Fibroblast of the aortic adventitia (primary cell): ENCODE results near the gene ADI1. TPM values are rescaled to one million over a fixed set of nuclear protein-coding genes. Genes with fewer than 3 reads are reported as not detected.

Source experiments
- DNase-seq: peaks from one replicate; pipeline ENCODE4 v3.0.0-alpha.2; 2010; ENCODE audit warnings: low read depth
- H3K4me3 ChIP-seq: 2 replicates; pipeline ENCODE4 v1.5.1; 2011; ENCODE audit warnings: low read depth, mild to moderate bottlenecking, control low read depth, low read length, moderate library complexity
- total RNA-seq: library from RNA; depleted of rRNA; stranded (reverse); fragments of >200 nt; gene quantifications from 2 replicates; pipeline ENCODE4 v1.2.3, GENCODE V29; 2012; ENCODE audit warnings: low replicate concordance
- TF ChIP-seq, protein P1 (sequence below): IDR thresholded peaks from 2 replicates; pipeline ENCODE4 v1.5.1; 2011; ENCODE audit warnings: mild to moderate bottlenecking, low read length, control low read depth, inconsistent platforms; ENCODE audit not compliant: insufficient read depth

ADI1 gene
- total RNA-seq, 1 donor = 44.7 TPM

DNA sequence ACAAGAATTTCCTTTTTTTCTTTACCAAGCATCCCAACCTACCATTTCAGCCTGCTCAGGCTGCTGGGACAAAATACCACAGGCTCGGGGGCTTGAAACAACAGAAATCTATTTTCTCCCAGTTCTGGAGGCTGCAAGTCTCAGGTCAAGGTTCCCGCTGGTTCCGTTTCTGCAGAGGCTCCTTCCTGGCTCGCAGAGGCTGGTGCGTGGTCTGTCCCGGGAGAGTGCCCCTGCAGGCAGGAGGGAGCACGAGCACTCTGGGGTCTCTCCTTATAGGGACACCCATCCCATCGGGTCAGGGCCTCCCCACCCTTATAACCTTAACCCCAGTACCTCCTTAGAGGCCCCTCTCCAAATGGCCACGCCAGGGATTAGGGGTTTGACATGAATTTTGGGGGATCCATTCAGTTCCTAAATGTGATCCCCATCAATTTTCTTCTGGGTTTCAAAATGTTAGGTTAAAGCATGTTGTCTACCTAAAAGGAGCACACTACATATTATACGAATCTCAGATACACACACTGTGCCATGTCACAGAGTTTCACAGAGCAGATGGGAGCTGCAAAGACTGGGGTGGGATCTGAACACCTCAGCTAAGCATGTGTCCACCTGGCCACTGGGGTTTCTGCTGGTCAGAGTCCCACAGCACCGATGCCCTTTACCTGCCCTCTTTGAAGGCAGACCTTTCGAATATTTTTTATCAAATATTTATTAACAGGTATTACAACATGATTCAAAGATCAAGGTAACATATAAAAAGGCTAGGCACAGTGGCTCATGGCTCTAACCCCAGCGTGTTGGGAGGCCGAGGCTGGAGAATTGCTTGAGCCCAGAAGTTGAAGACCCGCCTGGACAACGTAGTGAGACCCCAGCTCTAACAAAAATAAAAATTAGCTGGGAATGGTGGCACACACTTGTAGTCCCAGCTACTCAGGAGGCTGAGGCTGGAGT lies 17.6 kb upstream of the ADI1 start:
- TF ChIP-seq, protein P1, sequence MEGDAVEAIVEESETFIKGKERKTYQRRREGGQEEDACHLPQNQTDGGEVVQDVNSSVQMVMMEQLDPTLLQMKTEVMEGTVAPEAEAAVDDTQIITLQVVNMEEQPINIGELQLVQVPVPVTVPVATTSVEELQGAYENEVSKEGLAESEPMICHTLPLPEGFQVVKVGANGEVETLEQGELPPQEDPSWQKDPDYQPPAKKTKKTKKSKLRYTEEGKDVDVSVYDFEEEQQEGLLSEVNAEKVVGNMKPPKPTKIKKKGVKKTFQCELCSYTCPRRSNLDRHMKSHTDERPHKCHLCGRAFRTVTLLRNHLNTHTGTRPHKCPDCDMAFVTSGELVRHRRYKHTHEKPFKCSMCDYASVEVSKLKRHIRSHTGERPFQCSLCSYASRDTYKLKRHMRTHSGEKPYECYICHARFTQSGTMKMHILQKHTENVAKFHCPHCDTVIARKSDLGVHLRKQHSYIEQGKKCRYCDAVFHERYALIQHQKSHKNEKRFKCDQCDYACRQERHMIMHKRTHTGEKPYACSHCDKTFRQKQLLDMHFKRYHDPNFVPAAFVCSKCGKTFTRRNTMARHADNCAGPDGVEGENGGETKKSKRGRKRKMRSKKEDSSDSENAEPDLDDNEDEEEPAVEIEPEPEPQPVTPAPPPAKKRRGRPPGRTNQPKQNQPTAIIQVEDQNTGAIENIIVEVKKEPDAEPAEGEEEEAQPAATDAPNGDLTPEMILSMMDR = peak; percentile 75
- peak; percentile 57 for DNase-seq
- peak overlapping the region; percentile 66 for H3K4me3 ChIP-seq

DNA sequence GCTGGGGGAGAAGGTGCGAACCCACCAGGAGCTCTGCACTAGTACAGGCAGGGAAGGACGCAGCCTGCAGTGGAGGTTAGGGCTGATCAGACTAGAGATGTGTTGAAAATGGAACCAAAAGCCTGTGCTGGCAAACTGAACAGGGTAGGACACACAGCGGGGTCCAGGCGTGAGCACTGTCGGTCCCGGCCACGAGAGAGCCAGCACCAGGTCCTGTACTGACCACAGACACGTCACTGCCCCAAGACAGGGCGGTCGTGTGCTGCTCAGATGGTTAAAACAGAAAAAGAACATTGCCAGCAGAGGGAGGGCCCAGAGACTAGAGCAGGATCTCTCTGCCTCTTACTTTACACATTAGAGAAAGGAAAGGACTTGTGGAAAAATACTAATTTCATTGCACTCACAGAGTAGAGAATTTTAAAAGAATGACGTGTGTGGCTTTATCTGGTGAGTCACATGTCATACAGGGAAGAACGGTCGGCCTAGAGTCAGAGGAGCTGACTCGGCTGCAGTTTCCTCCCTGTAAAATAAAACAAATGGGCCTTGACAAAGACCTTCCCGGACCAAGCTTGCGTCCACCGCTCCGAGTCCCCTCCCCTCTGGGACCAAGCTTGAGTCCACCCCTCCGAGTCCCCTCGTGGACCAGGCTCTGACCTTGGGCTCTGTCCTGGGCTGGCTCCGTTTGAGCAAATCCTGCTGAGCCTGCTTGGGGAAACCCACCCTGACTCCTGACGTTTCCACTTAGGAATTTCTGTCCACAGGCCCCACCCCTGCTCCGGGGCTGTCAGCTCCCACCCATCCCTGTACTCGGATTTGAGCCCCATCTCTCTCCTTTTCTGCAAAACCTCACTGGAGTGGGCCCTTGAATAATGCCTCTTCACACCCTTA lies 16.7 kb upstream of the ADI1 start:
- H3K4me3 ChIP-seq = peak overlapping the region; percentile 66
- TF ChIP-seq, protein P1 = peak; percentile 33
- peak; percentile 89 for DNase-seq

DNA sequence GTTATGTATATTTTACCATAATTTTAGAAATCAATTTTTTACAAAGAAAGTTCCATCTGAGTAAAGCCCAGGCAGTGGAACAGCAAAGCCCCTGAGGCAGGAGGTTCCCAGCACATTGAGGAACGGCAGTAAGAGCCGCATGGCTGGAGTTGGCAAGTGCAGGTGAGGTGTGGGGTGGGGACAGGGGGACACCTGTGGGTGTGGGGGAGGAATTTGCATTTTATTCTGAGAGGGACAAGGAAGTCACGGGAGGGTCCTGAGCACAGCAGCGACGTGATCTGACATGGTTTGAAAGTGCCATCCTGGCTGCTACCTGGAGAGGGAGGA lies 16.1 kb upstream of the ADI1 start:
- no peak for DNase-seq
- TF ChIP-seq, protein P1 = no peak
- H3K4me3 ChIP-seq = peak overlapping the region; percentile 66

DNA sequence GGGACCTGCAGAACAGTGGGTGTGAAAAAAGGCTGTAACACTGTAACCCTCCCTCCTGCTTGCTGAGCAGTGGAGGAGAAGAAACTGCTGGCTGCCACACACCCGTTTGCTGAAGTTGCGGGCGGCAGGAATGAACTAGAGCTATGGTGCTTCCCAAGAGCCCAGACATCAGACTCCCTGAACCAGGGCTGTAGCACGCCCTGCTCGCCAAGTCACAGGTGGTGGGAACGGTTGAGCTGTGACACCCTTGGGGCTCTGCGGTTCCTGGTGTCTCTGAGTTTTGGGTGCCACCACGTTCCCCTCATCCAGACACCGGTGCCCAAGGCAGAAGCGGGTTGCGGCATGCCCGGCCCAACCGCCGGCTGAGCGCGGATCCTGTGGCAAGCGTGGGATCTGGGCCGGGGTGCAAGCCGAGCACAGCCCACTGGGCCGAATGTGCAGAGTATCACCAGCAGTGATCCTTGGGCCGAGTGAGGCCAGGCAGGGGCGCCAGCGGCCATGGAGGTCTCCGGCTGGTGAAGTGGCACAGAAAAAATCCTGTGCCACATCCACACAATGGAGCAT lies 15.0 kb upstream of the ADI1 start:
- no peak overlapping the region for H3K4me3 ChIP-seq
- DNase-seq = no peak
- TF ChIP-seq, protein P1 = no peak

DNA sequence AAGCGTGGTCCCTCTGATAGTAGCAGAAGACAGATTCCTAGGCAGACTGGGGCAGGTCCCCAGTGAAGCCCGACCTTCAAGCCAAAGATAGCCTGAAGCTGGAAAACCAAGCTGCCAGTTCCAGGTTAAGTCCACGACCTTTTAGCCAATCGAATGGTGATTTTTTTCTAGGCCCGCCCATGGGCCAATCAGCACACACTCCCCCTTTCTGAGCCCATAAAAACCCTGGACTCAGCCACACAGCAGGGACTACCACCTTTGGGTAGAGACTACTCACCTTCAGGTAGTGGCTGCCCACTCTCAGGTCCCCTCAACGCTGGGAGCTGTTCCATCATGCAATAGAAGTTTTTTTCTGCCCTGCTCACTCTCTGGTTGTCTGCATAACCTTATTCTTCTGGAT lies 14.5 kb upstream of the ADI1 start:
- DNase-seq = no peak
- TF ChIP-seq, protein P1 = no peak
- no peak overlapping the region for H3K4me3 ChIP-seq

DNA sequence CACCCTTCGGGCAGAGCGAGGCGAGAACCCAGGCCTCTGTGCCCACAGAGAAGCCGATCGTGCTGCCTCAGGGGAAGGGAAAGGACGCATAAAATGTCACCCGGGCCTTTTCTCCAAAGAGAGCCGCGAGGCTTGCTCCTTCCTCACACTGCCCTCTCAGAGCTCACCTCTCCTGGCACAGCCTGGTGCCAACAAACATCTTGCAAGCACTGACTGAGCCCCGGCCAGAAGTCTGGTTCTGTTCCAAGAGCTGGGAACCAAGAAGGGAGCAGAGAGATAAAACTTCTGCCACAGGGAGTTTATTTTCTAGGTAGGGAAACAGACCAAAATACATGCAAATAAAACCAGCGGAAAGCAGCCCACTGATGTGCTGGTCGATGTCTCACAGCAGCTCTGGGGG lies 13.6 kb upstream of the ADI1 start:
- no peak overlapping the region for H3K4me3 ChIP-seq
- DNase-seq = no peak
- TF ChIP-seq, protein P1 = no peak
